Measurements from ENCODE around the gene NELL1.

Gene NELL1

DNA sequence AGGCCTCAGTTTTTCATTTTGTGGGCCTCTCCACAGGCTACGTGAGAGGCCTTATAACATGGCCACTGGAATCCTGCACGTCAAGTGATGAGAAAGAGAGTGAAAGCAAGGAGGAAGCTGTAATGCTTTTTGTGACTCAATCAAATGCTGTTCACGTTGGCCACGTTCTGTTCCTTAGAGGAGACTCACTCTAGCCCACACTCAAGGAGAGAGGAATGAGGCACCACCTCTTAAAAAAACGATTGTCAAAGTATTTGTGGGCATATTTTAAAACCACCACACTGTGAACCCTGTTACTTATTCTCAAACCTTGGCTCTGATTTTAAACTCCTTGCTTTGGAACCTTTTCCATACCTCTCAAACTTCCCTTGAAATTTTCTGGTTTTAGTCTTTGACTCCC is 705.0 kb downstream of the NELL1 start:
- DNase-seq = no peak

- DNase-seq = no peak
These were observed 716.5 kb downstream of the NELL1 start for GRCh38 chr11:21385669-21386440.

DNA sequence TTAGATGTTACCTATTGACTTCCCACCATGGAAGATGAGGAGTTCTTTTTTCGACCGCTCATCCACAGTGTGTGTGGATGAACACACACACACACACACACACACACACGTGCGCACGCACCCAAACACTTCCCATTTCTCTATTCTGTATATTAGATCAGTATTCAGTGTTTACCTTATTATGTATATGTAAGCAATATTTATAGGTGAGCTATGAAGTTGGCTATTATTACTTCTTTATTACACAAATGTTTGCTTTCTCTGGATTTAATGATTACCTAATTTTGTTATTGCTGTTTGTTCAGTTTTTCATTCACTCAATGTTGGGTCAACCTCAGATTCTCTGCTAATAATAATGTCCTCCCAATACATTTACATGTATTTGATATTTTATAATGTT is 721.0 kb downstream of the NELL1 start:
- no peak for DNase-seq

DNA sequence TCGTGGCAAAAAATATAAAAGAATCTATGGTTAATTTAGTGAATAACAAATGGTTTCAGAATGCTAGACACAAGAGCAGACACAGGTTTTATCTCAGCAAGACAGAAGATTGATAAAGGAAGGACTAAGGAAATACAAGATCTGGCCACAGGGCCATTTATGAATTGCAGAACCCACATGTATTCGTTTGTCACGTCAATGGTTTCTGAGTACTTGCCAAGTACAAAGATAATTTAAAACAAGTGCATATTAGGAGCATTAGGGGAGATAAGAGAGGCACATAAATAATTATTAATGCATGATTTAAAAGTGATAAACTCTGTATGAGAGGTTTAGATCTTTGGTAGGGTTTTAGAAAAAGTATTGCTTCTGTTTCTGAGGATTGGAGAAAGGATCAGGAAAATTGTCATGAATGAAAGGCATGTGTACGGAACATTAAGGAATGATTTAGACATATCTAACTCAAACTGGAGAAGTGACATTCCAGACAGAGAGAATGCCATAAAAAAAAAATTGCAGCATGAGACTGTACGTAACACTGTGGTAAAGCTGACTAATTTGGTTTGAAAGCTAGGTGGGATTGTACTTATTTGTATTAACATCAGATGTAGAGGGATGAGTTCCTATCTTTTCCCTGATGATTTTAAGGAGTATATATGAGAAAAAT is 727.1 kb downstream of the NELL1 start:
- DNase-seq = no peak

GRCh38 chr11:21398195-21398594 is 728.8 kb downstream of the NELL1 start:
- no peak for DNase-seq

DNA sequence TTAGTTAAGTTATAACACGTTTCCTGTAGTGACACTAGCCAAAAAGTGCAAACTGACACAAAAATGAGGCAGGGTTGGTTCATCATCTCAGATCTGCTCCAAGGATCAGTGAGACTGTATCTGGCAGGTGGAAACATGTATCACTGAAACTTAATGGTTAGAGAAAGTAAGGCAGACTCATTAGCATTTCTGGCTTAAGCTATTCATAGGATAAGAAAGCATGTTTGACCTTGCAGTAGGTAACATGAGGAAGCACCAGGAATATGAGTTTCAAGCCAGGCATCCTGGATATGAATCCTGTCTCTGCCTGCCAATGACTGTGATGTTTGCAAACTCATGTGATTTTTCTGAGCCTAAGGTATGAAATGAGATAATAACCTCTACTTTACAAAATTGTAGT is 732.1 kb downstream of the NELL1 start:
- DNase-seq = no peak

DNA sequence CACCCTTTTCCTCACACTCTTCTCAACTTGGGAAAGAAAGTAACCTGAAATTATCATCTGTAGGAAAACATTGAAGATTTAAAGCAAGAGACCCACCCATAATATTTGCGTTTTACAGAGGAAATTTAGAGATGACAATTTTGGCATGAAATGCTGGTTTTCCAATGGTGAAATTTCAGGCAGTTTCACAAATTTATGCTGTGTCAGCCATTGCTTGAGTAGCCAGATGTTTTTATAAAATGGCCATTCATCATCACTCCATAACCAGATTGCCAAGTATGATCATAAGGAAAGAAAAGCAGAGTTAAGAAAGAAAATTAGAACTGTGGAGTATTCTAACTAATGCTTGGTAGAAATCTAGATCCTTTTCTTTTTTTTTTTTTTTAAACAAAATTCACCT is 732.9 kb downstream of the NELL1 start:
- DNase-seq = no peak

- no peak for DNase-seq
These were observed 733.7 kb downstream of the NELL1 start for GRCh38 chr11:21403069-21403468.

DNA sequence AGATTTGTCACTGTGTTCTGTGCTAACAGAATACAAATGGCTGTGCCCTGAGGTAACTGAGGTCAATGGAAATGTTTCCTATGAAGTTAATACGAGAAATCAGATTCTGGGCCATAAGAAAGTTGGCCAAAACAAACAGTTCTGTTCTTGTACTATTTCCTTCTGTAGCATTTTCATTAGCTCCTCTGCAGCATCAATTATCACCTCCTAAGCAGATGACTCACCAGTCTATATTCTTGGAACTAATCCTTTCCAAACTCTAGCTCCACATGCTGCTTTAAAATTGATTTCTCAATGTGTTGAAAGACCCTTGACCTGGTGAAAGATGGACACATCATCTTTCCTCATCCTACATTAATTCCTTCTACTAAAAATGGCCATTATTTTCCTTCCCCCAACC is 736.0 kb downstream of the NELL1 start:
- no peak for DNase-seq

DNA sequence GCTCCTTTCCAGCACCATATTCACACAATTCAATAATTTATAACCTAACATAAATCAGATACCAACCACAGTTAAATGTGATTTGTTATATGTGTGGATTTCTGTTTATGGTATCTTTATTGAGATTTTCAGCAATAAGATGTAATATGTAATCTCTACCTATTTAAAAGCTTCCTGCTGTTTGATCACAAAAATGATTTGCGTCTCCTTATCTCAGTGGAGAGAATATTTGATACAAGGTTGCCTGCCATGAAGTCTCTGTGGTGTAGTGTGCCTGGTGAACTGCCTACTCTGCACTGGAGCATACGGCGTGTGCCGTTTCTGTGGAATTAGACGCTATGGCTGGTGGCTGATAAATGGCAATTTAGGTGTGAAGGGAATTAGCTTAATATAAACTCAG is 741.1 kb downstream of the NELL1 start:
- DNase-seq = no peak

- DNase-seq = no peak
These were observed 741.7 kb downstream of the NELL1 start for GRCh38 chr11:21411104-21411503.

DNA sequence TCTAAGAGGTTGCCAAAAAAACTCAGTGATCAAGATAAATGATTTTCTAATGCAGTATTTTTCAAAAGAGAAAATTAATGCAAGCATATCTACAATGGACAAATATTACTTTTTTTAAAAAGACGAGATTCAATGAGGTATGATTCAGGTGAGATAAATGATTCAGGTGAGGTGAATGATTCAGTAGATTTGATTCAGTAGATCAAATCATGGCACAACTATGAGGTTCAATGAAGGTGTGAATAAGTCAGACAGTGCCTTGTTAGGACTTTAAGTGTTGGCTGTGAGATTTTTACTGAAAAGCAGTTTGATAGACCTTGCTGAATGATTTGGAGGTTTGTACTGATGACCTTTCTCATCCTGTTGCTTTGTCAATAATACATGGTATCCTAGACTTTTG is 742.2 kb downstream of the NELL1 start:
- DNase-seq = no peak

- DNase-seq = no peak
These were observed 743.4 kb downstream of the NELL1 start for GRCh38 chr11:21412652-21413383.

GRCh38 chr11:21414953-21415352 is 745.6 kb downstream of the NELL1 start:
- DNase-seq = no peak

DNA sequence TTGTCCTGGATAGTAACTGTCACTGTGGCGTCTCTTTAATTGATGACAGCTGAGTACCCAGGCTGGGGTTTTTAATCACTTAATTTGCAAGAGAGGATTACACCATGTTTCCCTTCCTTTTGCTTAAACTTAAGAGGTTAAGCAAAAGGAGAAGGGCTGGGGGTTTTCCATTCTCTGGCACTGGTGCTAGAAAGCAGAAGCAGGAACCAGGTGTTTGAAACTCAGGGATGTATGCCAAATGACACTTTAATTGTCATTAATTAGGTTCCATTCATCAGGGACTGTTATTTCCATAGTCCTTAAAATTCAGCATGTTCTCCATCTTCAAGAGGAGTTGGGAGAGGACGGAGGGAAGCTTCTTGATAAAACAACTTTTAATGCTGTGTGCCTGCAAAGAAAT is 746.2 kb downstream of the NELL1 start:
- DNase-seq = no peak

- no peak for DNase-seq
These were observed 752.4 kb downstream of the NELL1 start for GRCh38 chr11:21421711-21422329.

GRCh38 chr11:21426931-21427330 is 757.5 kb downstream of the NELL1 start:
- DNase-seq = no peak

DNA sequence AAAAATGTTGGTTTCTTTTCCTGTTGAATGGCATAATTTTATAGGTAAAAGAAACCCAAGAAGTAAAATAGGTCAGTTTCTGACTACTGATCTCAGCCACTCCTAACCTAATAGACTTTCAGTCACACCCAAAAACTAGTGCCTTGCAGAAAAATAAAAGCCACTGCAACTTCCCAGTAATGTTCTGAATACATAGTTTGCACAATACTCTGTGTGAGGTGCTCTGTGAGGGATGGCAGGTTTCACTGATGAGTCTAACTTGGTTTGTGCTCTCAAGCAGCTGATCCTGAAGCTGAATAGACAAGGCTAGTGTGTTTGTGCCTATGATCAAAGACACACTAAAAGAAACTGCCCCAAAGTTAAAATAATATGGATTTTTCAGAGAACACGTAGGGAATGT is 758.3 kb downstream of the NELL1 start:
- no peak for DNase-seq

GRCh38 chr11:21428796-21429195 is 759.4 kb downstream of the NELL1 start:
- no peak for DNase-seq

- no peak for DNase-seq
These were observed 760.0 kb downstream of the NELL1 start for GRCh38 chr11:21429401-21429800.

- DNase-seq = no peak
These were observed 761.2 kb downstream of the NELL1 start for GRCh38 chr11:21430537-21430936.

DNA sequence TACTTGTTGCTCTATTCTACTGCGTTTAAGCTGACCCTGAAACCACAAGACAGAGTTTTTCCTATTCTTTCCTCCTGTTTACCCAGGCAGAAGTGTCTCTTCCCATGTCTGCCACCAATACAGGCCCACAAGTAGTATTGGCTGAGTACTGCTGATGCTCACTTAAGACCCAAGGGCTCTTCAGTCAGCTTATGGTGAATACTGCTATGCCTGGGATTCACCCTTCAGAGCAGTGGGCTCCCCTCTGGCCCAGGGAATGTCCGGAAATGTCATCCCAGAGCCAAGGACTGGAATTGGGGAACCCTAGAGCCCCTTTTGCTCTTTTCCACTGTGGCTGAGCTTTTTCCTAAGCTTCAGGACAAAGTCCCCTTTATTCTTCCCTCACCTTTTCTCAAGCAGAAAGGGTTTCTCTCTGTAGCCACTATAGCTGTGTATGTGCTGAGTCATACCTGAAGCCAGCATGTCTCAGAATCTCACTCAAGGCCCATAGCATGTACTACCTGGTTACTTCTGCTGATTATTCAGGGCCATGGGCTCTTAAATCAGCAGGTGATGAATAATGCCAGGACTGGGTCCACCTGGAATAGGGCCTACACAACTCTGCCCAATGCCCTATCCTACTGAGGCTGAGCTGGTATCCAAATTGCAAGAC is 777.7 kb downstream of the NELL1 start:
- no peak for DNase-seq

GRCh38 chr11:21447871-21448270 is 778.5 kb downstream of the NELL1 start:
- no peak for DNase-seq
